GM23338 (cell line): ENCODE data around the gene P2RY13. TPM values are rescaled to one million over a fixed set of nuclear protein-coding genes. Genes with fewer than 3 reads are reported as not detected.

Experiments
- ATAC-seq: fragments of 200-7000 bp; cut with Tn5 transposase; 3 replicates; pipeline ENCODE4 v1.9.1; 2020
- DNase-seq: peaks from one replicate; pipeline ENCODE4 v3.0.0-alpha.2; 2015; ENCODE audit warnings: low spot score
- H2AFZ ChIP-seq: fragments of 200-600 bp; sonication (generic); 2 replicates; pipeline ENCODE4 v1.8.0; 2016; ENCODE audit warnings: antibody characterized with exemption, mild to moderate bottlenecking, moderate library complexity
- H3F3A ChIP-seq: fragments of 200-600 bp; sonication (generic); replicated peaks from 2 replicates; pipeline ENCODE4 v1.8.0; 2017; ENCODE audit warnings: antibody characterized with exemption, mixed run types, low read depth
- H3K27ac ChIP-seq: fragments of 200-600 bp; sonication (generic); 2 replicates; pipeline ENCODE4 v1.6.1; 2016; ENCODE audit warnings: low read depth
- H3K27me3 ChIP-seq: fragments of 200-600 bp; sonication (generic); 2 replicates; pipeline ENCODE4 v1.8.0; 2016; ENCODE audit warnings: mild to moderate bottlenecking, mixed run types, moderate library complexity; ENCODE audit not compliant: insufficient read depth
- H3K36me3 ChIP-seq: fragments of 200-600 bp; sonication (generic); 2 replicates; pipeline ENCODE4 v1.8.0; 2016; ENCODE audit warnings: mild to moderate bottlenecking; ENCODE audit not compliant: insufficient read depth
- H3K4me1 ChIP-seq: fragments of 200-600 bp; sonication (generic); 2 replicates; pipeline ENCODE4 v1.8.0; 2016; ENCODE audit warnings: mild to moderate bottlenecking, moderate library complexity; ENCODE audit not compliant: insufficient read depth
- H3K4me2 ChIP-seq: fragments of 200-600 bp; sonication (generic); 2 replicates; pipeline ENCODE4 v1.7.1; 2017; ENCODE audit warnings: mixed run types
- H3K4me3 ChIP-seq: fragments of 200-600 bp; sonication (generic); 2 replicates; pipeline ENCODE4 v1.6.1; 2016; ENCODE audit warnings: mixed run types
- H3K79me2 ChIP-seq: fragments of 200-600 bp; sonication (generic); replicated peaks from 2 replicates; pipeline ENCODE4 v1.8.0; 2017; ENCODE audit warnings: mild to moderate bottlenecking; ENCODE audit not compliant: insufficient read depth
- H3K9me2 ChIP-seq: fragments of 200-600 bp; sonication (generic); 2 replicates; pipeline ENCODE4 v1.8.0; 2017; ENCODE audit not compliant: insufficient read depth
- H4K20me1 ChIP-seq: fragments of 200-600 bp; sonication (generic); replicated peaks from 2 replicates; pipeline ENCODE4 v1.8.0; 2017; ENCODE audit warnings: mild to moderate bottlenecking; ENCODE audit not compliant: insufficient read depth
- H3K27ac Mint-ChIP-seq: 2 replicates; pipeline ENCODE4 v1.8.0; 2020; ENCODE audit warnings: inconsistent platforms, mild to moderate bottlenecking, moderate library complexity, mixed read lengths
- H3K27me3 Mint-ChIP-seq: 3 replicates; pipeline ENCODE4 v1.8.0; 2022; ENCODE audit warnings: low read depth, mild to moderate bottlenecking, moderate library complexity, mixed read lengths, inconsistent platforms; ENCODE audit not compliant: insufficient read depth, poor library complexity
- H3K36me3 Mint-ChIP-seq: 3 replicates; pipeline ENCODE4 v1.8.0; 2021; ENCODE audit warnings: low read depth, mild to moderate bottlenecking, inconsistent platforms, moderate library complexity, mixed read lengths
- H3K4me1 Mint-ChIP-seq: 3 replicates; pipeline ENCODE4 v1.8.0; 2020; ENCODE audit warnings: mild to moderate bottlenecking, inconsistent platforms, mixed read lengths
- H3K4me3 Mint-ChIP-seq: 3 replicates; pipeline ENCODE4 v1.8.0; 2021; ENCODE audit warnings: moderate library complexity, mild to moderate bottlenecking, inconsistent platforms, mixed read lengths
- H3K9me3 Mint-ChIP-seq: 3 replicates; pipeline ENCODE4 v1.8.0; 2020; ENCODE audit warnings: moderate library complexity, mild to moderate bottlenecking, inconsistent platforms, mixed read lengths
- CREB1 ChIP-seq: fragments of 250-450 bp; sonication (Bioruptor Pico); IDR thresholded peaks from 2 replicates; pipeline ENCODE4 v1.5.0; 2020; ENCODE audit warnings: low read depth, mild to moderate bottlenecking, moderate library complexity
- EZH2phosphoT487 ChIP-seq: fragments of 200-600 bp; sonication (generic); IDR thresholded peaks from one replicate; pipeline ENCODE4 v1.8.1; 2018; ENCODE audit warnings: antibody characterized with exemption; ENCODE audit not compliant: unreplicated experiment
- JUNB ChIP-seq: IDR thresholded peaks from one replicate; pipeline ENCODE4 v1.6.1; 2016; ENCODE audit warnings: antibody characterized with exemption; ENCODE audit not compliant: unreplicated experiment
- NANOG ChIP-seq: IDR thresholded peaks from 2 replicates; pipeline ENCODE4 v1.6.1; 2016; ENCODE audit warnings: antibody characterized with exemption, borderline replicate concordance
- POLR2AphosphoS5 ChIP-seq: IDR thresholded peaks from 2 replicates; pipeline ENCODE4 v1.6.1; 2016; ENCODE audit warnings: antibody characterized with exemption, low read depth
- ZNF114 ChIP-seq: fragments of 250-450 bp; sonication (Bioruptor Pico); IDR thresholded peaks from 2 replicates; pipeline ENCODE4 v1.5.0; 2020; ENCODE audit warnings: mild to moderate bottlenecking, moderate library complexity
- ZNF331 ChIP-seq: fragments of 250-450 bp; sonication (Bioruptor Pico); IDR thresholded peaks from 2 replicates; pipeline ENCODE4 v1.5.0; 2020; ENCODE audit warnings: low read depth, mild to moderate bottlenecking, moderate library complexity
- polyA plus RNA-seq: library from polyadenylated mRNA; unstranded; fragments of >200 nt; fragmentation: Nextera tagmentation; extraction: Ambion mirVana; gene quantifications from 2 replicates; pipeline ENCODE4 v1.2.1, GENCODE V29; 2016
- total RNA-seq: library from RNA; depleted of rRNA; stranded (reverse); fragments of >200 nt; shearing (Covaris generic); gene quantifications from 2 replicates; pipeline ENCODE4 v1.2.3, GENCODE V29; 2014
- TF ChIP-seq, protein P1 (sequence below): fragments of 250-450 bp; sonication (Bioruptor Pico); IDR thresholded peaks from 2 replicates; pipeline ENCODE4 v1.5.0; 2020; ENCODE audit warnings: mild to moderate bottlenecking, moderate library complexity
- TF ChIP-seq, protein P2 (sequence below): IDR thresholded peaks from one replicate; pipeline ENCODE4 v1.6.1; 2018; ENCODE audit warnings: antibody characterized with exemption; ENCODE audit not compliant: unreplicated experiment
- TF ChIP-seq, protein P3 (sequence below): IDR thresholded peaks from 2 replicates; pipeline ENCODE4 v1.6.1; 2016; ENCODE audit warnings: antibody characterized with exemption

The P2RY13 gene
- total and polyA plus RNA-seq, 2 experiments from 2014 or later: 0.68 TPM; not detected in 1

DNA sequence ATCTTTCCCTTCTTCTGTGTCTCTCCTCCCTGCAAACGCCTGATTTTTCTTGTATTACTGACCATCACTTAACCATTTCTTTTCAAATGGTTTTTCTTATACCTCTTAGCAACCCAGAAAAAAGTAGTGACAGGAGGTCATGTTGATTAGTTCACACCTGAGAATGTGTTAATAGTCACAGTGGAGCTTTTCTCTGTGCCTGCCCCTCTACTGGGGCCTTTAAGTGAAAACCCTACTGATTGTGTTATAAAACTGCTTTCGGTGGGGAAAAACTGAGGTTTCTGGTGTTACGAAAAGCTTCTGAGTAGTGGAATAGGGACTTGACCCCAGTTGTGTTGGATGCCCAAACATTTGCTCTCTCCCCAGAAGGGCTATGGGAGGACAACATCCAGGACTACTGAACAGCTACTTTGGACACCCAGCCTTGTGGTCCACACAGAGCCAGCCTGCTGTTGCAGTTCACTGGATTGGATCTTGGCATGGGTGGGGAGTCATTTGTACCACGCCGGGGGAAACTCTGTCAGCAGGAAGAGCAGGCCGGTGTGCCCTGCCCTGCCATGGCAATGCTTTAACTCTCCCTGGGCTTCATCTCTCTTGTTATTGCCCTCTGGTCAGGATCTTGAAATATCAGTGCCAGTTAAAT lies 23.1 kb downstream of the P2RY13 start:
- no peaks in the 10 kb centered on the region for H3K36me3 ChIP-seq
- peaks cover 2% of the 10 kb centered on the region for H3K27me3 Mint-ChIP-seq
- H3K36me3 Mint-ChIP-seq: no peaks in the 10 kb centered on the region
- H2AFZ ChIP-seq: no peak overlapping the region
- H4K20me1 ChIP-seq: no peaks in the 10 kb centered on the region
- DNase-seq (no peak), ATAC-seq (no peak)
- H3K4me3 ChIP-seq: no peak overlapping the region
- peaks cover 12% of the 10 kb centered on the region for H3K4me1 ChIP-seq
- peaks cover 60% of the 10 kb centered on the region for H3K4me1 Mint-ChIP-seq
- H3K4me3 Mint-ChIP-seq: no peak overlapping the region
- H3K9me3 Mint-ChIP-seq: no peaks in the 10 kb centered on the region
- H3K4me2 ChIP-seq: no peak overlapping the region
- TF ChIP-seq EZH2phosphoT487 (no peak), JUNB (no peak)
- H3K27ac Mint-ChIP-seq: no peak overlapping the region
- H3K79me2 ChIP-seq: no peaks in the 10 kb centered on the region
- no peaks in the 10 kb centered on the region for H3F3A ChIP-seq
- no peaks in the 10 kb centered on the region for H3K27me3 ChIP-seq
- no peaks in the 10 kb centered on the region for H3K9me2 ChIP-seq
- no peak overlapping the region for H3K27ac ChIP-seq

DNA sequence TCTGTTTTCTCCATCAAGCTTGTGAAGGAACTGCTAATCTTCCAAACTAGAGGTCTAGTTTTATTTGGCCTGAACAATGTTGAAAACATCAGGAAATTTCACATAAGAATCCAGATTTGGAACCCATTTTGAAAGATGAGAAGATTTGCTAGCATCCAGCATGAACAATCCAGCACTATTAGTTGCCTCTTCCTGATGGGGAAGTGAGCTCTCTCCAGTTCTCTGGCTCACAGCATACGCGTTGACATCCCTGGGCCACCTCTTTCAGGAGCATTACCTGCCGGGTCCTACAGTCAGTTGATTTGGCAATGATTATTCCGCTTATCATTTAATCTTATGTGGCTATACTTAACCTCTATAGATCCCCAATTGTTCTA lies 23.6 kb downstream of the P2RY13 start:
- peak overlapping the region; percentile 72; the same call in 1 of the 2 replicates for H3K27ac Mint-ChIP-seq
- no peaks in the 10 kb centered on the region for H3K9me3 Mint-ChIP-seq
- H3K9me2 ChIP-seq: no peaks in the 10 kb centered on the region
- H2AFZ ChIP-seq: no peak overlapping the region
- ATAC-seq (peak; percentile 11; the same call in 2 of the 3 replicates), DNase-seq (no peak)
- peaks cover 2% of the 10 kb centered on the region for H3K27me3 Mint-ChIP-seq
- H3K36me3 Mint-ChIP-seq: no peaks in the 10 kb centered on the region
- H4K20me1 ChIP-seq: no peaks in the 10 kb centered on the region
- H3K27ac ChIP-seq: no peak overlapping the region
- H3K36me3 ChIP-seq: no peaks in the 10 kb centered on the region
- no peak overlapping the region; the same call in 2 of the 3 replicates for H3K4me3 Mint-ChIP-seq
- peaks cover 12% of the 10 kb centered on the region for H3K4me1 ChIP-seq
- H3F3A ChIP-seq: no peaks in the 10 kb centered on the region
- peaks cover 60% of the 10 kb centered on the region for H3K4me1 Mint-ChIP-seq
- H3K4me3 ChIP-seq: no peak overlapping the region
- no peaks in the 10 kb centered on the region for H3K27me3 ChIP-seq
- no peaks in the 10 kb centered on the region for H3K79me2 ChIP-seq
- no peak overlapping the region for H3K4me2 ChIP-seq
- TF ChIP-seq, protein P1, sequence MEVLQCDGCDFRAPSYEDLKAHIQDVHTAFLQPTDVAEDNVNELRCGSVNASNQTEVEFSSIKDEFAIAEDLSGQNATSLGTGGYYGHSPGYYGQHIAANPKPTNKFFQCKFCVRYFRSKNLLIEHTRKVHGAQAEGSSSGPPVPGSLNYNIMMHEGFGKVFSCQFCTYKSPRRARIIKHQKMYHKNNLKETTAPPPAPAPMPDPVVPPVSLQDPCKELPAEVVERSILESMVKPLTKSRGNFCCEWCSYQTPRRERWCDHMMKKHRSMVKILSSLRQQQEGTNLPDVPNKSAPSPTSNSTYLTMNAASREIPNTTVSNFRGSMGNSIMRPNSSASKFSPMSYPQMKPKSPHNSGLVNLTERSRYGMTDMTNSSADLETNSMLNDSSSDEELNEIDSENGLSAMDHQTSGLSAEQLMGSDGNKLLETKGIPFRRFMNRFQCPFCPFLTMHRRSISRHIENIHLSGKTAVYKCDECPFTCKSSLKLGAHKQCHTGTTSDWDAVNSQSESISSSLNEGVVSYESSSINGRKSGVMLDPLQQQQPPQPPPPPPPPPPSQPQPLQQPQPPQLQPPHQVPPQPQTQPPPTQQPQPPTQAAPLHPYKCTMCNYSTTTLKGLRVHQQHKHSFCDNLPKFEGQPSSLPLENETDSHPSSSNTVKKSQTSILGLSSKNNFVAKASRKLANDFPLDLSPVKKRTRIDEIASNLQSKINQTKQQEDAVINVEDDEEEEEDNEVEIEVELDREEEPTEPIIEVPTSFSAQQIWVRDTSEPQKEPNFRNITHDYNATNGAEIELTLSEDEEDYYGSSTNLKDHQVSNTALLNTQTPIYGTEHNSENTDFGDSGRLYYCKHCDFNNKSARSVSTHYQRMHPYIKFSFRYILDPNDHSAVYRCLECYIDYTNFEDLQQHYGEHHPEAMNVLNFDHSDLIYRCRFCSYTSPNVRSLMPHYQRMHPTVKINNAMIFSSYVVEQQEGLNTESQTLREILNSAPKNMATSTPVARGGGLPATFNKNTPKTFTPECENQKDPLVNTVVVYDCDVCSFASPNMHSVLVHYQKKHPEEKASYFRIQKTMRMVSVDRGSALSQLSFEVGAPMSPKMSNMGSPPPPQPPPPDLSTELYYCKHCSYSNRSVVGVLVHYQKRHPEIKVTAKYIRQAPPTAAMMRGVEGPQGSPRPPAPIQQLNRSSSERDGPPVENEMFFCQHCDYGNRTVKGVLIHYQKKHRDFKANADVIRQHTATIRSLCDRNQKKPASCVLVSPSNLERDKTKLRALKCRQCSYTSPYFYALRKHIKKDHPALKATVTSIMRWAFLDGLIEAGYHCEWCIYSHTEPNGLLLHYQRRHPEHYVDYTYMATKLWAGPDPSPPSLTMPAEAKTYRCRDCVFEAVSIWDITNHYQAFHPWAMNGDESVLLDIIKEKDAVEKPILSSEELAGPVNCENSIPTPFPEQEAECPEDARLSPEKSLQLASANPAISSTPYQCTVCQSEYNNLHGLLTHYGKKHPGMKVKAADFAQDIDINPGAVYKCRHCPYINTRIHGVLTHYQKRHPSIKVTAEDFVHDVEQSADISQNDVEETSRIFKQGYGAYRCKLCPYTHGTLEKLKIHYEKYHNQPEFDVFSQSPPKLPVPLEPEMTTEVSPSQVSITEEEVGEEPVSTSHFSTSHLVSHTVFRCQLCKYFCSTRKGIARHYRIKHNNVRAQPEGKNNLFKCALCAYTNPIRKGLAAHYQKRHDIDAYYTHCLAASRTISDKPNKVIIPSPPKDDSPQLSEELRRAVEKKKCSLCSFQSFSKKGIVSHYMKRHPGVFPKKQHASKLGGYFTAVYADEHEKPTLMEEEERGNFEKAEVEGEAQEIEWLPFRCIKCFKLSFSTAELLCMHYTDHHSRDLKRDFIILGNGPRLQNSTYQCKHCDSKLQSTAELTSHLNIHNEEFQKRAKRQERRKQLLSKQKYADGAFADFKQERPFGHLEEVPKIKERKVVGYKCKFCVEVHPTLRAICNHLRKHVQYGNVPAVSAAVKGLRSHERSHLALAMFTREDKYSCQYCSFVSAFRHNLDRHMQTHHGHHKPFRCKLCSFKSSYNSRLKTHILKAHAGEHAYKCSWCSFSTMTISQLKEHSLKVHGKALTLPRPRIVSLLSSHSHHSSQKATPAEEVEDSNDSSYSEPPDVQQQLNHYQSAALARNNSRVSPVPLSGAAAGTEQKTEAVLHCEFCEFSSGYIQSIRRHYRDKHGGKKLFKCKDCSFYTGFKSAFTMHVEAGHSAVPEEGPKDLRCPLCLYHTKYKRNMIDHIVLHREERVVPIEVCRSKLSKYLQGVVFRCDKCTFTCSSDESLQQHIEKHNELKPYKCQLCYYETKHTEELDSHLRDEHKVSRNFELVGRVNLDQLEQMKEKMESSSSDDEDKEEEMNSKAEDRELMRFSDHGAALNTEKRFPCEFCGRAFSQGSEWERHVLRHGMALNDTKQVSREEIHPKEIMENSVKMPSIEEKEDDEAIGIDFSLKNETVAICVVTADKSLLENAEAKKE (CRISPR knock-in tag): no peak
- TF ChIP-seq ZNF331 (no peak), JUNB (no peak), EZH2phosphoT487 (no peak), ZNF114 (CRISPR knock-in tag) (no peak), POLR2AphosphoS5 (no peak), CREB1 (CRISPR knock-in tag) (no peak), NANOG (no peak)
- TF ChIP-seq, protein P2, sequence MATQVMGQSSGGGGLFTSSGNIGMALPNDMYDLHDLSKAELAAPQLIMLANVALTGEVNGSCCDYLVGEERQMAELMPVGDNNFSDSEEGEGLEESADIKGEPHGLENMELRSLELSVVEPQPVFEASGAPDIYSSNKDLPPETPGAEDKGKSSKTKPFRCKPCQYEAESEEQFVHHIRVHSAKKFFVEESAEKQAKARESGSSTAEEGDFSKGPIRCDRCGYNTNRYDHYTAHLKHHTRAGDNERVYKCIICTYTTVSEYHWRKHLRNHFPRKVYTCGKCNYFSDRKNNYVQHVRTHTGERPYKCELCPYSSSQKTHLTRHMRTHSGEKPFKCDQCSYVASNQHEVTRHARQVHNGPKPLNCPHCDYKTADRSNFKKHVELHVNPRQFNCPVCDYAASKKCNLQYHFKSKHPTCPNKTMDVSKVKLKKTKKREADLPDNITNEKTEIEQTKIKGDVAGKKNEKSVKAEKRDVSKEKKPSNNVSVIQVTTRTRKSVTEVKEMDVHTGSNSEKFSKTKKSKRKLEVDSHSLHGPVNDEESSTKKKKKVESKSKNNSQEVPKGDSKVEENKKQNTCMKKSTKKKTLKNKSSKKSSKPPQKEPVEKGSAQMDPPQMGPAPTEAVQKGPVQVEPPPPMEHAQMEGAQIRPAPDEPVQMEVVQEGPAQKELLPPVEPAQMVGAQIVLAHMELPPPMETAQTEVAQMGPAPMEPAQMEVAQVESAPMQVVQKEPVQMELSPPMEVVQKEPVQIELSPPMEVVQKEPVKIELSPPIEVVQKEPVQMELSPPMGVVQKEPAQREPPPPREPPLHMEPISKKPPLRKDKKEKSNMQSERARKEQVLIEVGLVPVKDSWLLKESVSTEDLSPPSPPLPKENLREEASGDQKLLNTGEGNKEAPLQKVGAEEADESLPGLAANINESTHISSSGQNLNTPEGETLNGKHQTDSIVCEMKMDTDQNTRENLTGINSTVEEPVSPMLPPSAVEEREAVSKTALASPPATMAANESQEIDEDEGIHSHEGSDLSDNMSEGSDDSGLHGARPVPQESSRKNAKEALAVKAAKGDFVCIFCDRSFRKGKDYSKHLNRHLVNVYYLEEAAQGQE: no peak
- TF ChIP-seq, protein P3, sequence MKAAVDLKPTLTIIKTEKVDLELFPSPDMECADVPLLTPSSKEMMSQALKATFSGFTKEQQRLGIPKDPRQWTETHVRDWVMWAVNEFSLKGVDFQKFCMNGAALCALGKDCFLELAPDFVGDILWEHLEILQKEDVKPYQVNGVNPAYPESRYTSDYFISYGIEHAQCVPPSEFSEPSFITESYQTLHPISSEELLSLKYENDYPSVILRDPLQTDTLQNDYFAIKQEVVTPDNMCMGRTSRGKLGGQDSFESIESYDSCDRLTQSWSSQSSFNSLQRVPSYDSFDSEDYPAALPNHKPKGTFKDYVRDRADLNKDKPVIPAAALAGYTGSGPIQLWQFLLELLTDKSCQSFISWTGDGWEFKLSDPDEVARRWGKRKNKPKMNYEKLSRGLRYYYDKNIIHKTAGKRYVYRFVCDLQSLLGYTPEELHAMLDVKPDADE: no peak
